HepG2 (cell line): ENCODE data around the gene TTPAL. TPM values are rescaled to one million over a fixed set of nuclear protein-coding genes. Genes with fewer than 3 reads are reported as not detected.

Experiments
- FOXM1 ChIP-seq: sonication (generic); formaldehyde crosslinking; IDR thresholded peaks from 2 replicates; pipeline ENCODE4 v1.5.0; 2020; ENCODE audit warnings: missing genetic modification reagents
- GFI1 ChIP-seq: sonication (generic); formaldehyde crosslinking; IDR thresholded peaks from 2 replicates; pipeline ENCODE4 v1.5.0; 2020; ENCODE audit warnings: missing genetic modification reagents, mild to moderate bottlenecking, borderline replicate concordance
- KDM2A ChIP-seq: sonication (generic); formaldehyde crosslinking; IDR thresholded peaks from 2 replicates; pipeline ENCODE4 v1.4.0; 2020; ENCODE audit warnings: low read depth, missing genetic modification reagents, borderline replicate concordance
- PRDM10 ChIP-seq: sonication (generic); formaldehyde crosslinking; IDR thresholded peaks from 2 replicates; pipeline ENCODE4 v1.4.0; 2020; ENCODE audit warnings: low read depth, missing genetic modification reagents
- RFX1 ChIP-seq: fragments of 450-650 bp; IDR thresholded peaks from 2 replicates; pipeline ENCODE4 v1.6.1; 2017
- SRSF9 ChIP-seq: fragments of 200-400 bp; formaldehyde crosslinking; IDR thresholded peaks from 2 replicates; pipeline ENCODE4 v1.6.1; 2018; ENCODE audit warnings: borderline replicate concordance, mild to moderate bottlenecking, low read depth, low read length; ENCODE audit not compliant: insufficient read depth, poor library complexity, severe bottlenecking
- SYNCRIP ChIP-seq: fragments of 200-400 bp; formaldehyde crosslinking; IDR thresholded peaks from 2 replicates; pipeline ENCODE4 v1.6.1; 2018; ENCODE audit warnings: mild to moderate bottlenecking, low read depth, low read length; ENCODE audit not compliant: insufficient read depth
- TCF12 ChIP-seq, 2 experiments: fragments of 450-650 bp in 1 of 2; sonication (generic) in 1 of 2; formaldehyde crosslinking in 1 of 2; IDR thresholded peaks; 2 replicates each; pipeline versions ENCODE4 v1.6.1 to v1.8.0; 2017 to 2022; ENCODE audit warnings: antibody characterized with exemption in 1 of 2, mild to moderate bottlenecking in 1 of 2, missing genetic modification reagents in 1 of 2, moderate library complexity in 1 of 2
- ZNF234 ChIP-seq: sonication (generic); formaldehyde crosslinking; conservative IDR thresholded peaks from 2 replicates; pipeline ENCODE4 v1.5.1; 2020; ENCODE audit warnings: mild to moderate bottlenecking, missing genetic modification reagents
- ZNF264 ChIP-seq: sonication (generic); formaldehyde crosslinking; IDR thresholded peaks from 2 replicates; pipeline ENCODE4 v1.4.0; 2020; ENCODE audit warnings: missing genetic modification reagents
- ZNF281 ChIP-seq: sonication (generic); formaldehyde crosslinking; IDR thresholded peaks from 2 replicates; pipeline ENCODE4 v1.4.0; 2020; ENCODE audit warnings: missing genetic modification reagents, borderline replicate concordance
- ZNF776 ChIP-seq: sonication (generic); formaldehyde crosslinking; IDR thresholded peaks from 2 replicates; pipeline ENCODE4 v1.4.0; 2020; ENCODE audit warnings: mild to moderate bottlenecking, missing genetic modification reagents
- ZNF777 ChIP-seq: sonication (generic); formaldehyde crosslinking; IDR thresholded peaks from 2 replicates; pipeline ENCODE4 v1.4.0; 2020; ENCODE audit warnings: missing genetic modification reagents
- polyA plus RNA-seq, 8 experiments: library from polyadenylated mRNA; depleted of rRNA in 3 of 8; stranded (reverse) in 7 of 8; unstranded in 1 of 8; fragments of >200 nt; fragmentation: Illumina TruSeq in 4 of 8; extraction: Trizol in 4 of 8; gene quantifications; 2 replicates each; pipeline versions ENCODE4 v1.2.1 to v1.2.3, GENCODE V29; 2011 to 2016; ENCODE audit warnings: low read depth in 4 of 8, missing spikeins in 1 of 8, mixed read lengths in 1 of 8; ENCODE audit not compliant: insufficient read depth in 1 of 8
- total RNA-seq, 5 experiments: library from RNA; depleted of rRNA; stranded (reverse); fragments of >200 nt; fragmentation: Illumina TruSeq; extraction: Trizol; gene quantifications; 2 replicates each; pipeline ENCODE4 v1.2.3, GENCODE V29; 2016; ENCODE audit warnings: low read depth in 1 of 5
- TF ChIP-seq, protein P1 (sequence below): sonication (generic); formaldehyde crosslinking; IDR thresholded peaks from 2 replicates; pipeline ENCODE4 v1.4.0; 2020; ENCODE audit warnings: missing genetic modification reagents, mild to moderate bottlenecking, borderline replicate concordance

Gene TTPAL
- total and polyA plus RNA-seq, 2 of the 13 experiments (the other 11 are each of a cell fraction or from before 2014, with no cell fraction given), result 4.3 to 18.8 TPM

DNA sequence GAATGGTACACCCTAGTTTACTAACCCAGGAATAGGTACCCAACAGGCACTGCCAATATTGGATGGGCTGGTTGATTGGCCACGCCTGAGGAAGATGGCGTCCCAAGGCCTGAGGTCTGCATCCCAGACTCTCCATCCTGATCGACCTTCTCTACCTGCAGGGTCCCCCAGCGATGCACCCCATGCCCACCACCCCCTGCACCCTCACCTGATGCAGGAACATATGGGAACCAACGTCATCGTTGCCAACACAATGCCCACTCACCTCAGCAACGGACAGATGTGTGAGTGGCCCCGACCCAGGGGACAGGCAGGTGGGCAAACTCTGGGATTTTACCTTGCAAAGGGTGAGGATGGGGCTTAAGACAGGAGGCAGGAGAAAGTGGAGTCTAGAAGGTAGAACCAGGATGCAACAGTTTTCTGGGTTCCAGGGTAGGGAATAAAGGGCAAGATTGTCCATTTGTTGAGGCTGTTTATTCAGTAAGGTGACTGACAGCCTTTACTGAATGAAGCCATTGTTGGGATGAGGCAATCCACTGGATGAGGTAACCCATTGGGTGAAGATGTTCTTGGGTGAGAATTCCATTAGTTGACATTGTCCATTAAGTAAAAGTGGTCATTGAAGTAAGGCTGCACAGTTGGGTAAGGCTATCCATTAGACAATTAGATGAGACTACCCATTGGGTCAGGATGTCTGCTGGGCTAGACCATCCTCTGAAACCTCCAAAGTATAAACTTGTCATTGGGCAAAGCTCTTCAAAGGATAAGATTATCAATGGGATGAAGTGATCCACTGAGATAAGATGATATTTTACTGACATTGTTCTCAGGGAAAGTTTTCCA lies 47.3 kb upstream of the TTPAL start (continued):
- TF ChIP-seq KDM2A (CRISPR knock-in tag) (peak; percentile 31), ZNF777 (no peak), ZNF281 (CRISPR knock-in tag) (peak; percentile 61; the same call in 1 of the 2 replicates), TCF12 (IDR thresholded peaks at IDR 0.05) (no peak), TCF12 (CRISPR knock-in tag; IDR thresholded peaks at IDR 0.05) (no peak), RFX1 (no peak), PRDM10 (CRISPR knock-in tag) (peak; percentile 79; the same call in 1 of the 2 replicates), GFI1 (CRISPR knock-in tag) (peak; percentile 83; the same call in 1 of the 2 replicates), SYNCRIP (no peak), ZNF776 (CRISPR knock-in tag) (no peak), ZNF234 (CRISPR knock-in tag) (no peak), ZNF264 (CRISPR knock-in tag) (0 out of 2 replicates have a peak, but pooled peaks have one; percentile 23), FOXM1 (CRISPR knock-in tag) (no peak), SRSF9 (no peak)
- TF ChIP-seq, protein P1, sequence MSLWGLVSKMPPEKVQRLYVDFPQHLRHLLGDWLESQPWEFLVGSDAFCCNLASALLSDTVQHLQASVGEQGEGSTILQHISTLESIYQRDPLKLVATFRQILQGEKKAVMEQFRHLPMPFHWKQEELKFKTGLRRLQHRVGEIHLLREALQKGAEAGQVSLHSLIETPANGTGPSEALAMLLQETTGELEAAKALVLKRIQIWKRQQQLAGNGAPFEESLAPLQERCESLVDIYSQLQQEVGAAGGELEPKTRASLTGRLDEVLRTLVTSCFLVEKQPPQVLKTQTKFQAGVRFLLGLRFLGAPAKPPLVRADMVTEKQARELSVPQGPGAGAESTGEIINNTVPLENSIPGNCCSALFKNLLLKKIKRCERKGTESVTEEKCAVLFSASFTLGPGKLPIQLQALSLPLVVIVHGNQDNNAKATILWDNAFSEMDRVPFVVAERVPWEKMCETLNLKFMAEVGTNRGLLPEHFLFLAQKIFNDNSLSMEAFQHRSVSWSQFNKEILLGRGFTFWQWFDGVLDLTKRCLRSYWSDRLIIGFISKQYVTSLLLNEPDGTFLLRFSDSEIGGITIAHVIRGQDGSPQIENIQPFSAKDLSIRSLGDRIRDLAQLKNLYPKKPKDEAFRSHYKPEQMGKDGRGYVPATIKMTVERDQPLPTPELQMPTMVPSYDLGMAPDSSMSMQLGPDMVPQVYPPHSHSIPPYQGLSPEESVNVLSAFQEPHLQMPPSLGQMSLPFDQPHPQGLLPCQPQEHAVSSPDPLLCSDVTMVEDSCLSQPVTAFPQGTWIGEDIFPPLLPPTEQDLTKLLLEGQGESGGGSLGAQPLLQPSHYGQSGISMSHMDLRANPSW (CRISPR knock-in tag), result no peak
